ENCODE data around the gene RPS4Y2. TPM values are rescaled to one million over a fixed set of nuclear protein-coding genes. Genes with fewer than 3 reads are reported as not detected.

RPS4Y2 gene
- polyA plus RNA-seq = not detected

GRCh38 chrY:20755808-20756207 is at the start of gene RPS4Y2:
TSS of gene RPS4Y2 (plus strand) at chrY:20756108. CDS start at chrY:20756164, 56 bp downstream.
- H3K27ac ChIP-seq (ENCODE audit: low read depth, low read length) = no peak within 1 kb of the TSS
- WGBS, 3 donors = 83 to 94% methylated on average over 20 of the region's 20 CpGs; no CpG with 5 or more reads in 1 of the 3 donors

GRCh38 chrY:20714391-20714790 is 41.5 kb upstream of the RPS4Y2 start:
- WGBS, 3 donors = 54 to 82% methylated on average over 4 of the region's 4 CpGs; no CpG with 5 or more reads in 1 of the 3 donors
- H3K27ac ChIP-seq (ENCODE audit: low read depth, low read length) = no peak overlapping the region

GRCh38 chrY:20726184-20726907 is 29.6 kb upstream of the RPS4Y2 start:
- 66 to 78% methylated on average over 11 of the region's 11 CpGs; no CpG with 5 or more reads in 1 of the 3 donors for WGBS, 3 donors
- no peak overlapping the region for H3K27ac ChIP-seq (ENCODE audit: low read depth, low read length)

- WGBS, 3 donors = 28 to 57% methylated on average over 1 of the region's 1 CpG; no CpG with 5 or more reads in 1 of the 3 donors
- no peak overlapping the region for H3K27ac ChIP-seq (ENCODE audit: low read depth, low read length)
Measured at GRCh38 chrY:20735200-20735599, 20.7 kb upstream of the RPS4Y2 start.

GRCh38 chrY:20739806-20740205 is 16.1 kb upstream of the RPS4Y2 start:
- 68 to 77% methylated on average over 2 to 3 of the region's 3 CpGs; no CpG with 5 or more reads in 1 of the 3 donors for WGBS, 3 donors

GRCh38 chrY:20740609-20741008 is 15.3 kb upstream of the RPS4Y2 start:
- no peak overlapping the region for H3K27ac ChIP-seq (ENCODE audit: low read depth, low read length)
- WGBS, 3 donors = 49 to 61% methylated on average over 4 of the region's 4 CpGs; no CpG with 5 or more reads in 1 of the 3 donors

More at GRCh38 chrY:20739806-20740205, 16.1 kb upstream of the RPS4Y2 start:
- no peak overlapping the region for H3K27ac ChIP-seq (ENCODE audit: low read depth, low read length)

GRCh38 chrY:20745060-20745459 is 10.8 kb upstream of the RPS4Y2 start:
- H3K27ac ChIP-seq (ENCODE audit: low read depth, low read length) = no peak overlapping the region
- WGBS, 3 donors = 51 to 53% methylated on average over 2 of the region's 2 CpGs; no CpG with 5 or more reads in 1 of the 3 donors

GRCh38 chrY:20746919-20747318 is 9.0 kb upstream of the RPS4Y2 start:
- WGBS, 3 donors = 44 to 49% methylated on average over 2 of the region's 2 CpGs; no CpG with 5 or more reads in 1 of the 3 donors
- H3K27ac ChIP-seq (ENCODE audit: low read depth, low read length) = no peak overlapping the region

GRCh38 chrY:20763869-20764268 is 8.0 kb downstream of the RPS4Y2 start:
- no peak overlapping the region for H3K27ac ChIP-seq (ENCODE audit: low read depth, low read length)
- WGBS, 3 donors = 24 to 26% methylated on average over 2 of the region's 2 CpGs; no CpG with 5 or more reads in 1 of the 3 donors

GRCh38 chrY:20765117-20765516 is 9.2 kb downstream of the RPS4Y2 start:
- 35 to 61% methylated on average over 2 of the region's 2 CpGs; no CpG with 5 or more reads in 1 of the 3 donors for WGBS, 3 donors
- no peak overlapping the region for H3K27ac ChIP-seq (ENCODE audit: low read depth, low read length)

GRCh38 chrY:20770755-20771154 is 14.8 kb downstream of the RPS4Y2 start:
- WGBS, 3 donors = 55 to 59% methylated on average over 3 of the region's 3 CpGs; no CpG with 5 or more reads in 1 of the 3 donors
- H3K27ac ChIP-seq (ENCODE audit: low read depth, low read length) = no peak overlapping the region

- H3K27ac ChIP-seq (ENCODE audit: low read depth, low read length) = no peak overlapping the region
- 38 to 63% methylated on average over 4 of the region's 4 CpGs; no CpG with 5 or more reads in 1 of the 3 donors for WGBS, 3 donors
Measured at GRCh38 chrY:20776104-20776503, 20.2 kb downstream of the RPS4Y2 start.

GRCh38 chrY:20780104-20780654 is 24.3 kb downstream of the RPS4Y2 start:
- H3K27ac ChIP-seq (ENCODE audit: low read depth, low read length) = no peak overlapping the region
- WGBS, 3 donors = 29 to 65% methylated on average over 3 of the region's 3 CpGs; no CpG with 5 or more reads in 1 of the 3 donors

GRCh38 chrY:20780776-20781175 is 24.9 kb downstream of the RPS4Y2 start:
- 21 to 64% methylated on average over 2 of the region's 2 CpGs; no CpG with 5 or more reads in 1 of the 3 donors for WGBS, 3 donors

GRCh38 chrY:20781408-20781807 is 25.5 kb downstream of the RPS4Y2 start:
- WGBS, 3 donors = 52 to 62% methylated on average over 4 of the region's 4 CpGs; no CpG with 5 or more reads in 1 of the 3 donors
- no peak overlapping the region for H3K27ac ChIP-seq (ENCODE audit: low read depth, low read length)

More at GRCh38 chrY:20780776-20781175, 24.9 kb downstream of the RPS4Y2 start:
- H3K27ac ChIP-seq (ENCODE audit: low read depth, low read length) = no peak overlapping the region

- no peak overlapping the region for H3K27ac ChIP-seq (ENCODE audit: low read depth, low read length)
- 40 to 73% methylated on average over 1 of the region's 1 CpG; no CpG with 5 or more reads in 1 of the 3 donors for WGBS, 3 donors
Measured at GRCh38 chrY:20784965-20785364, 29.1 kb downstream of the RPS4Y2 start.

GRCh38 chrY:20787076-20787475 is 31.2 kb downstream of the RPS4Y2 start:
- WGBS, 3 donors = 66 to 79% methylated on average over 3 of the region's 3 CpGs; no CpG with 5 or more reads in 1 of the 3 donors

GRCh38 chrY:20798351-20799049 is 42.6 kb downstream of the RPS4Y2 start:
- WGBS, 3 donors = 70 to 82% methylated on average over 21 to 22 of the region's 22 CpGs; no CpG with 5 or more reads in 1 of the 3 donors
- no peak overlapping the region for H3K27ac ChIP-seq (ENCODE audit: low read depth, low read length)

More at GRCh38 chrY:20787076-20787475, 31.2 kb downstream of the RPS4Y2 start:
- no peak overlapping the region for H3K27ac ChIP-seq (ENCODE audit: low read depth, low read length)

- no peak overlapping the region for H3K27ac ChIP-seq (ENCODE audit: low read depth, low read length)
- WGBS, 3 donors = 40 to 56% methylated on average over 2 of the region's 2 CpGs; no CpG with 5 or more reads in 1 of the 3 donors
Measured at GRCh38 chrY:20802659-20803058, 46.8 kb downstream of the RPS4Y2 start.

Data from adipose tissue (tissue), 3 donors.